ENCODE data around the gene PBX2.
"Not testable (repeated sequence)": the region's sequence is repeated elsewhere in the genome, so short reads cannot be mapped to it uniquely, and the experiment has no call there.

Gene PBX2

DNA sequence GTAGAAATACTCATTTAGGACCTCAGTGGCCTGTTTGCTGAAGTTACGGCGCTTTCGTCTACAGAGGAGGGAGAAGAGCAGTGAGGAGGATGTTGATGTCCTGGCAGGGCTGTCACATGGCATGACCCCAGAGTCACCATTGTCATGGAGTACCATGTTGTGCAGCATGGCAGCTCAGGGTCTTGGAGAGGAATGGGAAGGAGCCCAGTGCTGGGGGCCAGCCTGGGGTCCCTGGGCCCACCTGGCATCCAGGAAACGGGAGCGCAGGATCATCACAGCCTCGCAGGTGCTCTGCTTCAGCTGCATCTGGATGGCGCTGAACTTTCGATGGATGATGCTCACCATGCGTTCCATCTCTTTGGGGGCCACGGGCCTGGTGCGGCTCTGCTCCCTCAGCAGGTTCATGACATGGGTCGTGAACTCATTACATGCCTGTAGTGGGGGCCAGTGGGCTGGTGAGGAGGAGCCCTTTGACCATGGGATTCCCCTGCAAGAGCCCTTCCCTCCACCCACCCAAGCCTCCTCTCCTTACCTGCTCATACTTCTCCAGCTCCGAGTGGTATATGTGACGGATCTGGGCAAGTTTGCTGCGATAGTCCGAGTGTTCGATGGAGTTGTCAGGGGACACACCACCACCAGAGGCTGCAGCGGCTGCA lies 2.1 kb downstream of the PBX2 start:
- not testable (repeated sequence) for DNase-seq (ENCODE audit: low read depth in 3 of 3, low spot score in 1 of 3)

- DNase-seq (ENCODE audit: low read depth in 3 of 3, low spot score in 1 of 3): no peak
Observed at GRCh38 chr6:32187009-32187709, 2.8 kb downstream of the PBX2 start.

DNA sequence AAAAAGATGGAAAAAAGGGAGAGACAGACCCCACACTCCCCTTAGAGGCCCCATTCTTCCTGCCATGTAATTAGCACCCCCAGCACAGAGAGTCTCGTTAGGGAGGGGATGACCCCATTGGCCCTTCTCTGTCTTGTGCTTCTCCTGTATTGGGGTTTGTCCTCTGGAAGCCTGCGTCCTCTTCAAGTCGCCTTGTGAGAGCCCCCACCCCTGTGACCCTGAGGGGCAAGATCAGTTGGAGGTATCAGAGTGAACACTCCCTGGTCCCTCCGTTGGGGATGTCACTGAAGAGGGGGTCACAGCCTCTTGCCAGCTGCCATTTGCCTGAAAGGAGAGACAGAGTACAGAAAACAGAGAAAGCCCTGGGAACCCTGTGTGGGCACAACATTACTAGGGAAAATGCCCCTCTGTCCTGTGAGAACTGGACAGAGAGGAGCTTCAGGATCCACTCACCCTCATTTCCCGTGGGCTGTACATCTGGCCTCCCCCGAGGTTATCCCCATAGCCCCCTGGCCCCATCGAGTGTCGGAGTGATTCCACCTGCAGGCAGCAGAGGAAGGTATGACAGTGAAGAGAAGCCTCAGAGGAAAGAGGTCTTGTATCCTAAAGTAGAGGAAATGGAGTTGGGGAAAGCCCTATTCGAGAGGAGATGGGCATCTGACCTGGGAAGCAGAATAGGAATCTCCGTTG lies 3.7 kb downstream of the PBX2 start:
- DNase-seq (ENCODE audit: low read depth in 3 of 3, low spot score in 1 of 3): not testable (repeated sequence)

GRCh38 chr6:32185681-32186131 lies 4.3 kb downstream of the PBX2 start:
- not testable (repeated sequence) for DNase-seq (ENCODE audit: low read depth in 3 of 3, low spot score in 1 of 3)

DNA sequence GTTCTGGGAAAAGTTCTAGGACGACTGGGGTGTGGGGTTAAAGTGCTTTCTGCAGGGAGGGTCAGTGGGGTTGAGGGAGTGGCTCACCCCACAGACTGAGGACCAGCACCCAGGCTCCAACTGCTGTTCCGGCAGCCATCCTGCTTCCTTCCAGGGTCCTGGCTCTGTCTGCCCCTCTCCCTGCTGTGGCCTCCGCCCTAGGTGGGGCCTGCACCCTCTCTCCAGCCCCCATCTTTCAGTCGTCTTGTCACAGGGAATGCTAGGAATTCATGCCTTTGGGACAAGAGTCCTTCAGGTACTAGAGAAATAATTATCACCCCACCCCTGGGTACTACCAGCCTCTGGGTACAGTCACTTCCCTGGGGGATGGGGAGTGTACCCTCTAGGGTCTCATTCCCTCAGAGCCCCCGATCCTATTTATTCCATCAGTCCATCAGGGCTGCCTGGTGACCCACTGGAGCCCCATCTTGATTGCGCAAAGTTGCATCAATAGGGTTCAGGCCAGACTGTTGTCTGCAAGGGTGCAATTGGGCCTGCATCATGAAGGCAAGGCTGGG lies 5.8 kb downstream of the PBX2 start, which contains the start of gene AGER:
TSS of gene AGER (minus strand) at position 170 of the 557 bp plus-strand sequence. CDS start at position 139, 31 bp downstream.
- DNase-seq (ENCODE audit: low read depth in 3 of 3, low spot score in 1 of 3): no peak

DNA sequence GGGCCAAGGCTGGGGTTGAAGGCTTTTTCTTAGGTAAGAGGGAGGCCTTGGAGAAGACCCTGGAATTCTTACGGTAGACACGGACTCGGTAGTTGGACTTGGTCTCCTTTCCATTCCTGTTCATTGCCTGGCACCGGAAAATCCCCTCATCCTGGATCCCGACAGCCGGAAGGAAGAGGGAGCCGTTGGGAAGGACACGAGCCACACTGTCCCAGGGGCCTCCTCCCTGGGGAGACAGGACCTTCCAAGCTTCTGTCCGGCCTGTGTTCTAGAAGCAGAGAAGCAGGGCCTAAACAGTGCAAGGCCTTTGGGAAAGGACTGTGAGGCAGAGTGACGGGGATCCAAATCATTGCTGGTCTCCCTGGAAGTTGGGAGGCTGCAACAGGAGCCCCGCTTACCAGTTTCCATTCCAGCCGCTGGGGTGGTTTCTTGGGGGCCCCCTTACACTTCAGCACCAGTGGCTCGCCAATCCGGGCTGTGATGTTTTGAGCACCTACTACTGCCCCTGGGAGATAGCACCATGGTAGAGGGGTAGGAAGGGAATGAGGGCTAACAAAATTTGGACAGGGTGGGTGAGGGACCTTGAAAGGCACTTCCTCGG lies 6.4 kb downstream of the PBX2 start:
- no peak for DNase-seq (ENCODE audit: low read depth in 3 of 3, low spot score in 1 of 3)

GRCh38 chr6:32183030-32183429 lies 7.0 kb downstream of the PBX2 start:
- no peak for DNase-seq (ENCODE audit: low read depth in 3 of 3, low spot score in 1 of 3)

DNA sequence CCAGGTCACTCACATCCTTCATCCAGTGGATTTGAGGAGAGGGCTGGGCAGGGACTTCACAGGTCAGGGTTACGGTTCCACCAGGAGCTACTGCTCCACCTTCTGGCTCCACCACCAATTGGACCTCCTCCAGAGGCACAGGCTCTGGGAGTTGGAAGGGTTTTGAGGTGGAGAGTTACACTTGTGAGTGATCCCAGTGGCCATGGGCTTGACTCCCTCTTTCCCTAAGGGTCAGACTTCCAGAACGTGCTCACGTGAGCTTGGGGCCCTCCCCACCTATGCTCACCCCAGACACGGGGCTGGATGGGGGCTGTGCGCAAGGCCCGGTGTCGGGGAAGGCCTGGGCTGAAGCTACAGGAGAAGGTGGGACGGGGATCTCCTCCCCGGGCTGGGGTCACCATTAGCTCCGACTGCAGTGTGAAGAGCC lies 7.4 kb downstream of the PBX2 start:
- DNase-seq (ENCODE audit: low read depth in 3 of 3, low spot score in 1 of 3): no peak

DNA sequence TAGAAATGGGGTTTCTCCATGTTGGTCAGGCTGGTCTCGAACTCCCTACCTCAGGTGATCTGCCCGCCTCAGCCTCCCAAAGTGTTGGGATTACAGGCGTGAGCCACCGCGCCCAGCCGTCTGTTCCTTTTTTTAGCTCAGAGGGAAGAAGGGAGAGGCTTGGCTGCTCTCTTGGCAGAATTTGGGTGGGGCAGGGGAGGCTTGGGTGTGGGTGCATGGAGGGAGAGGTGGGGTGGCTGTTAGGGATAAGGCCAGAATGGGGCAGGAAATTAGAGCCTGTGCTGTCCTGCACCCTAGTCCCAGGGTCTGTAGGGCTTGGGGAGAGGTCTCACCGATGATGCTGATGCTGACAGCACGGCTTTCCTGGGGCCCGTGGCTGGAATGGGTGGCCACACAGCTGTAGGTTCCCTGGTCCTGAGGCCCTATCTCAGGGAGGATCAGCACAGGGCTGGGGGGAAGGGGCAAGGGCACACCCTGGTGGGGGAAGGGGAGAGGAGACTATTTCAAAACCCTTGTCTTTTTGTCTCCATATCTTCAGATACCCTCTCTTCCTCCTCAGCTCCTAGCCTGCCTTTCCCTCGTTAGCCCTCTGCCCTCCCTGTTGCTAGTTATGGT lies 8.0 kb downstream of the PBX2 start:
- no peak for DNase-seq (ENCODE audit: low read depth in 3 of 3, low spot score in 1 of 3)

GRCh38 chr6:32181148-32181702 lies 8.8 kb downstream of the PBX2 start:
- DNase-seq (ENCODE audit: low read depth in 3 of 3, low spot score in 1 of 3): no peak

DNA sequence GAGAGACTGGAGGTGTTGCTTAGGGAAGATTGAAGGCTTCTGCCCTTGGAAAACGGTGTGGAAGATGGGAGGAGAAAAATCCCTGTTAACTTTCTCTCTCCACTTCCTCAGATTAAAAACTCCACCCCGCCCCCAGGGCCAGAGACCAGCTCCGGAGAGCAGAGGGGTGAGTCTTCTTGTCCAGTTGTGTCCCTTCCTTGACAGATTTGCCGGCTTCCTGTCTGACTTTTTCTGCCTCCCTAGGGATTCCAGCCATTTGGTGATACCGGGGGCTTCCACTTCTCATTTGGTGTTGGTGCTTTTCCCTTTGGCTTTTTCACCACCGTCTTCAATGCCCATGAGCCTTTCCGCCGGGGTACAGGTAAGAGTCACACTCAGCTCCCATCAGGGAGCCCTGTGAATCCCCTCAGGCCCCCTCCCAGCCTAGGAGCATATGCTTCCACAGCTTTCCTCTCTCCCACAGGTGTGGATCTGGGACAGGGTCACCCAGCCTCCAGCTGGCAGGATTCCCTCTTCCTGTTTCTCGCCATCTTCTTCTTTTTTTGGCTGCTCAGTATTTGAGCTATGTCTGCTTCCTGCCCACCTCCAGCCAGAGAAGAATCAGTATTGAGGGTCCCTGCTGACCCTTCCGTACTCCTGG lies 10.1 kb downstream of the PBX2 start:
- no peak for DNase-seq (ENCODE audit: low read depth in 3 of 3, low spot score in 1 of 3)

GRCh38 chr6:32178547-32179440 lies 11.2 kb downstream of the PBX2 start:
- no peak for DNase-seq (ENCODE audit: low read depth in 3 of 3, low spot score in 1 of 3)

DNA sequence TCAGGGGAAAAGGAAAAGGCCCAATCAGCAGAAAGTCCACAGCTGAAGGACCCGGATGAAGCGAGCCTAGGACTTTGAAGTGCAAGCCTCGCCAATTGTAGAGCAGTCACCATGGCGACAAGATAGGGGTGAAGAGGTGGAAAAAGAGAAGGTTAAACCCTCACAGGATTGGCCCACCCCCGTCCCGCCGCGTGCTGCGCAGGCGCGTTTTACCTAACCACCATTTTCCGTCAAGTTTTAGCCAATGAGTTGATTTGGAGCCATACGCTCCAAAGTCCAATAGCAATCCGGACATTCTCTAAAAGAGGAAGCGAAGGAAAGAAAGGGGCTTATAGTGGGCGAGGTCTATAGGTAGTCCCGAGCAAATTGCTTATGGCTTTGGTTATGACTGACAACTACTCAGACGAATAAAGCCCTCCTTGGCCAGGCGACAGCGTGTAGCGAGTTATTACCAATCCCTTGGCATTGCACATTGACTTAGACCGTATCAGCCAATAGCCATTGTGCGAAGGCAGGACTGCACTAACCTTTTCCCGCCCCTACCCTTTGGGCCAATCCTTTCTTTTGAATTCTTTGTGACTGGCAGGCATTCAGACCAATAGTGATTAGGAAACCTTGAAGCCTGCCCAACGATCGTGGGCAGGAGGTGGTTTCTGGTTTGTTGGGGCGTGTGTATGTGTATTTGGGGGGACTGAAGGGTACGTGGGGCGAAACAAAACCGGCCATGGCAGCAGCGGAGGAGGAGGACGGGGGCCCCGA lies 12.0 kb downstream of the PBX2 start, which contains the start of gene RNF5:
TSS of gene RNF5 (plus strand) at position 618 of the 759 bp plus-strand sequence. CDS start at position 725, 107 bp downstream.
- peak; percentile 74 to 94 (median 86) for DNase-seq (ENCODE audit: low read depth in 3 of 3, low spot score in 1 of 3)

DNA sequence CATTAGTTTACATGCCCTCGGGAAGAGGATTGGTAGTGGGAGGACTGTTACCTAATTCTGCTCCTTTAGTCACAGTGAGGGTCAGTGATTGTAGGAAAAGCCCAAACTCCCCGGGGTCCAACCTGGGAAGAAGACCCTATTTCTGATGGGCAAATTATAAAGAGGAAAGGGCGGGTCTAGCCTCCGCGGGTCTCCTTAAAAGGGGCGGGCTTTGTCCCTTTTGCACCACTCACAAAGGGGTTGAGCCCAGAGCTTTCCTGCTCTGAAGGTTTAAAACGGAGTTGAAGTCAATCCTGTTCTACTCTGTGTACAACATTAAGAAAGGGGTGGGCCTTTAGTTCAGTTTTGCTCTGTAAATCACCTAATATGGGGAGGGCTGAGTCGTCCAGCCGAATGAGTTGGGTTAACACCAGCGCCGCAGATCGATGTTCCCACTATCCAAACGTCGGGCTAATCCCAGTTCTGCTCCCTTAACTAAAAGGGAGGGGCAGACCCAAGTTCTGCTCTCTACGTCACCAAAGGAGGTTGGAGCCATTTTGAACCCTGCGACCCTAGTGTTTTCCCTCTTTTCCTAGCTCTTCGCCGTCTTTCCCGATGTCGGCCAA lies 12.7 kb downstream of the PBX2 start:
- no peak for DNase-seq (ENCODE audit: low read depth in 3 of 3, low spot score in 1 of 3)

DNA sequence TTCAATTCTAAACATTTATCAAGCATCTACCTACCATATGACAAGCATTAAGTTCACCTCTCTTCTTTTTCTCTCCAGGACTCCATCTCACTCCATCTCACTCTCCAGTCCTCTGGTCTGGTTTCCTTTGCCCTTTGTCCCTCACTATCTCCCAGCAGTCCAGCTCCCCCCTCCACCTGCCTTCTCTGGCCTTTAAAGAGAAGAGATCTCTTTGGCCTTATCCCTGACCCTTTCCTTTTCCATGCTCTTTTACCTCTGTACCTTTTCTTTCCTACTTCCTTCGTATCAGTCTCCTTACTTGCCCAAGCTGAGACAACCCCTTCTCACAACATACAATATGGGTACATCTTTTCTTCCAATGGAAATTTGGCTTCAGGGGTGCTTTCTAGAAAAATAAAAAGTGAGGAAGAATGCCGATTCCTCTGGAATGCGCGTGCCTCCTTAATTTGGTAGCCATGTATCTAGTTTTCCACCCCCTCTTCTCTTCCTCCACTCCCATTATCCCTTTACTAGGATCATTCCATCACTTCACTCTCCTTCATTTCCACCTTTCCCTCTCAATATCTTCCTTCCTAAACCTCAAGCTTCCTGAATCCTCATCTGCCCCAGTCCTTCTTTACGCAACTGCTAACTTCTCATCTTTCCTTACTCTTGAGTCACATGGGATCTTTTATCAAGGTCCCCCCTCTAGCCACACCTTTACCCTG lies 13.4 kb downstream of the PBX2 start:
- no peak for DNase-seq (ENCODE audit: low read depth in 3 of 3, low spot score in 1 of 3)

DNA sequence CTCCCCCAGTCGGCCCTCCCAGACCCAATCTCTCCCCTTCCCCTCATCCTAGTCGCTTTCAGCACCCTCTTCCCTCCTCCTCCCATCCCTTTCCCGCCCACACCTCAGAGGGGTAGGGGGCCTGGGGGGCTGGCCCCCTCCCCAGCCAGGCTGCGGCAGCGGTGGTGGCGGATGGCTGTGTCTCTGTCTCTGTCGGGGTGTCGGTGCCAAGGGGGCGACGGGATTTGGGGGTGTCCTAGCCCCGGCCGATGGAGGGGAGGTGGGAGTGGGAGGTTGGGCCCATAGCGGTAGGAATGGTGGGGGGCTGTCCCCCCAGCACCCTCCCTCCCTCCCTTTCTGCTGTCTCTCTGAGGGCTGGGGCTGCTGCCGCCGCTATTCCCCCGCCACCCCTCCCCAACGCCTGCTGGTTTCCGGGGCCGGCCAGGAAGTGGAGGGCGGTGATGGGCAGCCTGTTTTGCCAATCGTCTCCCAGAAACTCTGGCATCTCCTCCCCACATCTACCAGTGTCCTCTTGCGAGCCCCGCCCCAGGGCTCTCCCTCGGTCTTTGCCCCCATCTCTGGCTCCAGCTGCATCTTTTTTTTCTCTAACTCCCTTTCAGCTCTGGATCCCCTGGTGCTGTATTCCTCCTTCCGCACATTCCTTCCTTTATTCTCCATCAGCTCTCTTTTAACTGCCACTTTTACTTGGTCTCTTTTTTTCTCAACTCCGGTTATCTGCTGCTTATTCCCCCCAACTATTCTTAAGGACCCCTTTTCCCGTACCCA lies 14.1 kb downstream of the PBX2 start, which contains the start of gene AGPAT1:
TSS of gene AGPAT1 (minus strand) at position 374 of the 765 bp plus-strand sequence. CDS start 4,588 bp downstream, outside the sequence.
- DNase-seq (ENCODE audit: low read depth in 3 of 3, low spot score in 1 of 3): peak; percentile 91 to 97 (median 93)

Data from stimulated activated CD4-positive, alpha-beta T cell treated with anti-CD3 and anti-CD28 coated beads, TNF-alpha, amount 100 ng/mL, for 1 hour (primary cell).